Measurements from ENCODE around the gene ACY1.

GRCh38 chr3:51958603-51959521, 24.5 kb upstream of the ACY1 start:
- TF ChIP-seq ZNF274 (IDR thresholded peaks at IDR 0.05; ENCODE audit: low read length) (no peak), ZNF274 (tag by site-specific recombination; IDR thresholded peaks at IDR 0.05; ENCODE audit: borderline replicate concordance) (no peak), CTCF (tag by site-specific recombination; IDR thresholded peaks at IDR 0.05) (no peak), TCF7L2 (IDR thresholded peaks at IDR 0.05; ENCODE audit: borderline replicate concordance, low read depth, low read length) (no peak), ZNF747 (tag by site-specific recombination; IDR thresholded peaks at IDR 0.05) (no peak), MYNN (tag by site-specific recombination; IDR thresholded peaks at IDR 0.05; ENCODE audit: borderline replicate concordance) (no peak), ZNF169 (tag by site-specific recombination; IDR thresholded peaks at IDR 0.05) (no peak), YY1 (tag by site-specific recombination; IDR thresholded peaks at IDR 0.05) (no peak), ZNF366 (tag by site-specific recombination; conservative IDR thresholded peaks at IDR 0.05) (0 out of 2 replicates have a peak, but pooled peaks have one; percentile 4), ZFP37 (tag by site-specific recombination; IDR thresholded peaks at IDR 0.05) (no peak), ZNF843 (tag by site-specific recombination; IDR thresholded peaks at IDR 0.05) (no peak), ZNF501 (tag by site-specific recombination; IDR thresholded peaks at IDR 0.05) (no peak), PRDM1 (tag by site-specific recombination; IDR thresholded peaks at IDR 0.05) (no peak)
- TF ChIP-seq, protein P1, sequence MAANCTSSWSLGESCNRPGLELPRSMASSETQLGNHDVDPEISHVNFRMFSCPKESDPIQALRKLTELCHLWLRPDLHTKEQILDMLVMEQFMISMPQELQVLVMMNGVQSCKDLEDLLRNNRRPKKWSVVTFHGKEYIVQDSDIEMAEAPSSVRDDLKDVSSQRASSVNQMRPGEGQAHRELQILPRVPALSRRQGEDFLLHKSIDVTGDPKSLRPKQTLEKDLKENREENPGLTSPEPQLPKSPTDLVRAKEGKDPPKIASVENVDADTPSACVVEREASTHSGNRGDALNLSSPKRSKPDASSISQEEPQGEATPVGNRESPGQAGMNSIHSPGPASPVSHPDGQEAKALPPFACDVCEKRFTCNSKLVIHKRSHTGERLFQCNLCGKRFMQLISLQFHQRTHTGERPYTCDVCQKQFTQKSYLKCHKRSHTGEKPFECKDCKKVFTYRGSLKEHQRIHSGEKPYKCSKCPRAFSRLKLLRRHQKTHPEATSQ (tag by site-specific recombination; IDR thresholded peaks at IDR 0.05), result no peak
- TF ChIP-seq, protein P2, sequence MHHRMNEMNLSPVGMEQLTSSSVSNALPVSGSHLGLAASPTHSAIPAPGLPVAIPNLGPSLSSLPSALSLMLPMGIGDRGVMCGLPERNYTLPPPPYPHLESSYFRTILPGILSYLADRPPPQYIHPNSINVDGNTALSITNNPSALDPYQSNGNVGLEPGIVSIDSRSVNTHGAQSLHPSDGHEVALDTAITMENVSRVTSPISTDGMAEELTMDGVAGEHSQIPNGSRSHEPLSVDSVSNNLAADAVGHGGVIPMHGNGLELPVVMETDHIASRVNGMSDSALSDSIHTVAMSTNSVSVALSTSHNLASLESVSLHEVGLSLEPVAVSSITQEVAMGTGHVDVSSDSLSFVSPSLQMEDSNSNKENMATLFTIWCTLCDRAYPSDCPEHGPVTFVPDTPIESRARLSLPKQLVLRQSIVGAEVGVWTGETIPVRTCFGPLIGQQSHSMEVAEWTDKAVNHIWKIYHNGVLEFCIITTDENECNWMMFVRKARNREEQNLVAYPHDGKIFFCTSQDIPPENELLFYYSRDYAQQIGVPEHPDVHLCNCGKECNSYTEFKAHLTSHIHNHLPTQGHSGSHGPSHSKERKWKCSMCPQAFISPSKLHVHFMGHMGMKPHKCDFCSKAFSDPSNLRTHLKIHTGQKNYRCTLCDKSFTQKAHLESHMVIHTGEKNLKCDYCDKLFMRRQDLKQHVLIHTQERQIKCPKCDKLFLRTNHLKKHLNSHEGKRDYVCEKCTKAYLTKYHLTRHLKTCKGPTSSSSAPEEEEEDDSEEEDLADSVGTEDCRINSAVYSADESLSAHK (tag by site-specific recombination; IDR thresholded peaks at IDR 0.05), result no peak

Data from HEK293 (cell line).